SK-N-SH (cell line): ENCODE measurements around the gene CIITA. TPM values are rescaled to one million over a fixed set of nuclear protein-coding genes. Genes with fewer than 3 reads are reported as not detected.

ENCODE experiments used
- CTCF ChIA-PET: fragments of 300-600, 350-600 bp; formaldehyde crosslinking; extraction: SDS; loops from one replicate; lab custom pipeline; 2021; lab: Yijun Ruan, JAX
- POLR2A ChIA-PET: fragments of 350-600 bp; sonication (Branson Sonifier 250); formaldehyde crosslinking; extraction: SDS; loops from one replicate; lab custom pipeline; 2020; ENCODE audit warnings: antibody characterized with exemption, inconsistent platforms; lab: Yijun Ruan, JAX
- DNase-seq: peaks from one replicate; pipeline ENCODE4 v3.0.0; 2012
- H2AFZ ChIP-seq: fragments of 200-600 bp; sonication (generic); 2 replicates; pipeline ENCODE4 v1.8.1; 2016; ENCODE audit warnings: antibody characterized with exemption, mild to moderate bottlenecking, low read depth
- H3F3A ChIP-seq: fragments of 200-600 bp; sonication (generic); replicated peaks from 2 replicates; pipeline ENCODE3; 2016; ENCODE audit warnings: antibody characterized with exemption, mild to moderate bottlenecking; ENCODE audit not compliant: insufficient read depth
- H3K27ac ChIP-seq, 2 experiments: fragments of 200-500 bp in 1 of 2; fragments of 200-600 bp in 1 of 2; sonication (Bioruptor generic) in 1 of 2; sonication (generic), shearing (Covaris generic) in 1 of 2; 2 replicates each; pipeline versions ENCODE4 v1.5.1 to v1.6.1; 2014 to 2016; ENCODE audit warnings: low read depth in 2 of 2, inconsistent platforms in 1 of 2, low read length in 1 of 2, mild to moderate bottlenecking in 1 of 2, mixed read lengths in 1 of 2
- H3K27me3 ChIP-seq: fragments of 200-600 bp; sonication (generic), shearing (Covaris generic); 2 replicates; pipeline ENCODE4 v1.6.1; 2016; ENCODE audit warnings: mixed run types; ENCODE audit not compliant: insufficient read depth
- H3K36me3 ChIP-seq, 2 experiments: fragments of 200-500 bp in 1 of 2; fragments of 200-600 bp in 1 of 2; sonication (Bioruptor generic) in 1 of 2; sonication (generic) in 1 of 2; replicated peaks in 1 of 2; 2 replicates each; pipeline versions ENCODE3 to v1.5.1; 2014 to 2016; ENCODE audit warnings: low read length in 1 of 2, mild to moderate bottlenecking in 1 of 2; ENCODE audit not compliant: insufficient read depth in 2 of 2, control insufficient read depth in 1 of 2
- H3K4me1 ChIP-seq, 2 experiments: fragments of 200-500 bp in 1 of 2; fragments of 200-600 bp in 1 of 2; sonication (Bioruptor generic) in 1 of 2; sonication (generic), shearing (Covaris generic) in 1 of 2; 2 replicates each; pipeline versions ENCODE4 v1.5.1 to v1.6.1; 2014 to 2016; ENCODE audit warnings: low read depth in 1 of 2, low read length in 1 of 2, mixed run types in 1 of 2; ENCODE audit not compliant: insufficient read depth in 2 of 2, control insufficient read depth in 1 of 2
- H3K4me2 ChIP-seq: fragments of 200-600 bp; sonication (generic), shearing (Covaris generic); 2 replicates; pipeline ENCODE4 v1.6.1; 2017; ENCODE audit warnings: mixed run types
- H3K4me3 ChIP-seq, 2 experiments: fragments of 200-500 bp in 1 of 2; fragments of 200-600 bp in 1 of 2; sonication (Bioruptor generic) in 1 of 2; sonication (generic), shearing (Covaris generic) in 1 of 2; 2 replicates each; pipeline versions ENCODE4 v1.5.1 to v1.8.1; 2014 to 2016; ENCODE audit warnings: low read depth in 2 of 2, inconsistent platforms in 1 of 2, low read length in 1 of 2, mild to moderate bottlenecking in 1 of 2, mixed read lengths in 1 of 2, moderate library complexity in 1 of 2
- H3K79me2 ChIP-seq: fragments of 200-600 bp; sonication (generic); 2 replicates; pipeline ENCODE4 v1.8.1; 2017; ENCODE audit warnings: mild to moderate bottlenecking; ENCODE audit not compliant: insufficient read depth
- H3K9ac ChIP-seq: fragments of 200-600 bp; sonication (generic); 2 replicates; pipeline ENCODE4 v1.6.1; 2017; ENCODE audit warnings: mixed run types
- H3K9me2 ChIP-seq: fragments of 200-600 bp; sonication (generic); 2 replicates; pipeline ENCODE4 v1.6.1; 2017; ENCODE audit warnings: mixed run types
- H3K9me3 ChIP-seq: fragments of 200-600 bp; sonication (generic); 2 replicates; pipeline ENCODE4 v1.6.1; 2017; ENCODE audit warnings: mixed run types, mild to moderate bottlenecking, moderate library complexity
- H4K20me1 ChIP-seq: fragments of 200-600 bp; sonication (generic); 2 replicates; pipeline ENCODE4 v1.6.1; 2017; ENCODE audit warnings: mild to moderate bottlenecking, mixed run types; ENCODE audit not compliant: insufficient read depth
- JUND ChIP-seq: IDR thresholded peaks from 2 replicates; pipeline ENCODE4 v1.4.0; 2012
- MAX ChIP-seq: IDR thresholded peaks from 2 replicates; pipeline ENCODE4 v1.4.0; 2012; ENCODE audit warnings: low read depth
- MXI1 ChIP-seq: IDR thresholded peaks from 2 replicates; pipeline ENCODE4 v1.6.1; 2012; ENCODE audit warnings: mild to moderate bottlenecking, low read depth, low read length, improper control_type of control experiment
- PBX3 ChIP-seq: IDR thresholded peaks from 2 replicates; pipeline ENCODE4; 2012
- POLR2AphosphoS5 ChIP-seq: IDR thresholded peaks from 2 replicates; pipeline ENCODE4 v1.6.1; 2012; ENCODE audit warnings: low read depth, low read length
- RAD21 ChIP-seq: IDR thresholded peaks from 2 replicates; pipeline ENCODE4 v1.6.1; 2012; ENCODE audit warnings: mild to moderate bottlenecking, low read length
- REST ChIP-seq: IDR thresholded peaks from 2 replicates; pipeline ENCODE4 v1.6.1; 2012; ENCODE audit warnings: mild to moderate bottlenecking, low read depth, low read length, moderate library complexity
- TAF1 ChIP-seq: IDR thresholded peaks from 2 replicates; pipeline ENCODE4 v1.6.1; 2012; ENCODE audit warnings: low read depth, mild to moderate bottlenecking, low read length, moderate library complexity, borderline replicate concordance
- USF2 ChIP-seq: fragments of 150-350 bp; IDR thresholded peaks from 2 replicates; pipeline ENCODE4 v1.6.1; 2017; ENCODE audit warnings: antibody characterized with exemption, low read length, low read depth, borderline replicate concordance
- YY1 ChIP-seq: IDR thresholded peaks from 2 replicates; pipeline ENCODE4 v1.4.0; 2012; ENCODE audit warnings: low read depth, mild to moderate bottlenecking
- WGBS: methylation state at CpG from one replicate; pipeline ENCODE4 v1.1.6; 2017; ENCODE audit warnings: low lambda C conversion rate; 5-methylcytosine and 5-hydroxymethylcytosine counted together
- polyA plus RNA-seq, 3 experiments: library from polyadenylated mRNA; depleted of rRNA; stranded (reverse); fragments of >200 nt; gene quantifications; 2 replicates each; pipeline ENCODE4 v1.2.3, GENCODE V29; 2012

CIITA gene
- polyA plus RNA-seq, 1 of the 3 experiments (the other 2 are of a cell fraction): 0.23 TPM

GRCh38 chr16:10878328-10878643, 1.3 kb downstream of the CIITA start:
- Histone ChIP-seq H3K27ac (no peak overlapping the region), H3K4me1 (peaks cover 0 to 6% of the 10 kb centered on the region in 2 experiments; a peak in 2 of 4 replicates), H3K79me2 (no peaks in the 10 kb centered on the region), H3K4me2 (peak overlapping the region; percentile 90), H4K20me1 (no peaks in the 10 kb centered on the region), H2AFZ (no peak overlapping the region; the same call in 1 of the 2 replicates), H3K4me3 (peak overlapping the region in 1 of 2 experiments; percentile 64; a peak in 1 of 4 replicates), H3K9me2 (no peaks in the 10 kb centered on the region), H3K9ac (no peak overlapping the region), H3F3A (no peaks in the 10 kb centered on the region), H3K27me3 (peaks cover 27% of the 10 kb centered on the region), H3K36me3 (no peaks in the 10 kb centered on the region), H3K9me3 (no peaks in the 10 kb centered on the region)
- WGBS: no CpG with 5 or more reads among the region's 4 CpGs
- ChIA-PET CTCF (interaction anchor here (1.4 kb wide), 1 partner anchor 40 kb away, joined by 9 read pairs; no protein-coding TSS in a partner anchor), POLR2A (no interaction called here)
- TF ChIP-seq POLR2AphosphoS5 (no peak), RAD21 (no peak), PBX3 (no peak), JUND (no peak), USF2 (no peak), MXI1 (no peak), YY1 (no peak), REST (no peak), TAF1 (no peak)
- DNase-seq: no peak

GRCh38 chr16:10878644-10879501, 1.9 kb downstream of the CIITA start:
- peaks cover 27% of the 10 kb centered on the region for H3K27me3 ChIP-seq
- 6% methylated on average over 27 of the region's 49 CpGs for WGBS
- peak; percentile 70 for DNase-seq
- H3K9ac ChIP-seq: no peak overlapping the region
- H3K4me3 ChIP-seq: peak overlapping the region; percentile 43 to 64
- H3F3A ChIP-seq: no peaks in the 10 kb centered on the region
- 0 out of 2 replicates have a peak, but pooled peaks have one; percentile 42 for TF ChIP-seq MAX
- TF ChIP-seq PBX3: no peak
- POLR2A ChIA-PET: no interaction called here
- H3K4me1 ChIP-seq: peaks cover 0 to 6% of the 10 kb centered on the region in 2 experiments; a peak in 2 of 4 replicates
- no peak overlapping the region for H3K27ac ChIP-seq
- peak overlapping the region; percentile 90 for H3K4me2 ChIP-seq
- no peaks in the 10 kb centered on the region for H3K79me2 ChIP-seq
- H3K9me2 ChIP-seq: no peaks in the 10 kb centered on the region
- no peaks in the 10 kb centered on the region for H3K9me3 ChIP-seq
- no peaks in the 10 kb centered on the region for H3K36me3 ChIP-seq
- CTCF ChIA-PET: interaction anchor here (1.4 kb wide), 1 partner anchor 40 kb away, joined by 9 read pairs; no protein-coding TSS in a partner anchor
- peak overlapping the region; percentile 12; the same call in 1 of the 2 replicates for H2AFZ ChIP-seq
- H4K20me1 ChIP-seq: no peaks in the 10 kb centered on the region
